Dedifferentiated amniotic fluid mesenchymal stem cell (primary cell): ENCODE results near the gene VCL.

ENCODE experiments used
- DNase-seq: peaks from one replicate; pipeline ENCODE4 v3.0.0-alpha.2; 2016; ENCODE audit errors: extremely low spot score

The VCL gene

GRCh38 chr10:74076961-74077360, 79.0 kb downstream of the VCL start:
- no peak for DNase-seq

DNA sequence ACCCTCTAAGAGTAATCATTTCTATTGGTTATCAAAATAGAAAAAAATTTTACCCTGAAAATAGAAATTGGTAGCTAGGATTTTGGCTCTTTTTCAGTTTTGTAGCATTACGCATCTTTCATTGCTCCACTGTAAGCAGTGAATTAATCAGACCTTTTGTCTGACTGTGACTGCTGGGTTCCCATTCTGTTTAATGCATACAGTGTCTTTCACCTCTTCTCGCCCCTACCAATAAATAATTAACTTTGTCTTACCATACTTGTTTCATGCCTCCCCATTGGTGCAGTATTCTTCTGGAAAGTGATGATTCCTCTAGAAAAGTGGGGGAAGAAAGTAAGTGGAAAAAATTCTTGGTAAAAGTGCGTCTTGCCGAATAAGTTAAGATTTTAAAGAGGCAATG, 79.5 kb downstream of the VCL start:
- no peak for DNase-seq

DNA sequence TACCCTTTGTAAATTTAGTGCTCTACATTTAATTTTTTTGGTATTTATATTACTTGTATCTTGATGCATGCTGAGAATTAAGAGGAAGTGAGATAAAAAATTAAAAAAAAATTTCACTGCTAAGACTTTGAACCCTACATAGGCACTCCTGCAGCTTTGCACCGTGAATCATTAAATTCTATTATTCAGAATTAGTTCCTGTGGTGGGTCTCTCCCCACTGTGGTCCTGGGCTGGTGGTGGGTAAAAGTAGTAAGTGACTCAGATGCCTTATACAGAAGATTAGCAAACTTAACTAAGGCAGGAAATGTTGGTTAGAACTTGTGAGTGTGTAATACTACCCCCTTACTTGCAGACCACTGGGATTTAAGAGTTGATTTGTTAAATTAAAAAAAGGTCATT, 80.1 kb downstream of the VCL start:
- no peak for DNase-seq

DNA sequence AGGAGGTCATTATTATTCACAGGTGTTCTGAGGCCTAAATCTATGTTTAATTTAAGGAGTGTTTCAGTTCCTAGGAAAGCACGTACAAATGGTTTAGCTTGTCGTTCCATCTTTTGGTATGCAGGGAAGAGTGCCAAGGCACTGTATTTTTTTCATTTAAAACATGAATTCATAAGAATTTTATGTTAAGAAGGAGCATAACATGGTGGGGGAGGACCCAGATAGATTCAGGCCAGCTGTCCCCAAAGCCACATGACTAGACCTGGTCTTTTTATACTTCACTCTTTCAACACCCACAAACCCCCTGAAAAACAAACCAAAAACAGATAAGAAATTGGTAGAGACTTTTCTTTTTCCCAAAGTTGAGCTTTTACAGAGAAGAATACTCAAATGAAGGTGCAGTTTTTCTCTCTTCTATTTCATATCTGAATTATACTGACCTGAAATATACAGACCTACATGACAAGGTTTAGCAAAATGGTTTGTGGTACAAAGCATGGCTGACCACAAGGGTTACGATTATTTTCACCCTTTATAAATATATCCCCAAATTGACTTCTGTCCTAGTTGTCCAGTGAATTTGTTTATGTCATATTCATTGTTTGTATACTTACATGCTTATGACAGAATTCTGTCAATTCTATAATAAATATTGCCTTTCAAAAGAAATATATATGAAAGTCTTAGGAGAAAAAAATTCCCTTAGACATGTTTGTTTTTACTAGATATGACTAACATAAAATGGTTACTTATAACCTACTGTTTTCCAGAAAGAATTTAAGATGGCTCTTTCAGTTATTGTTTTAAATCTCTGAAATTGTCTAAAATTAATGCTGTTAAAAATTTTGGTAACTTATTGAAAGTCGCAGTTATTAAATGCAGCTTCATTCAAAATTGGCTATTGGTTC, 81.4 kb downstream of the VCL start:
- no peak for DNase-seq

GRCh38 chr10:74079936-74080590, 82.1 kb downstream of the VCL start:
- no peak for DNase-seq

- DNase-seq = peak; percentile 48
Observed at GRCh38 chr10:74081192-74081803, 83.4 kb downstream of the VCL start.

DNA sequence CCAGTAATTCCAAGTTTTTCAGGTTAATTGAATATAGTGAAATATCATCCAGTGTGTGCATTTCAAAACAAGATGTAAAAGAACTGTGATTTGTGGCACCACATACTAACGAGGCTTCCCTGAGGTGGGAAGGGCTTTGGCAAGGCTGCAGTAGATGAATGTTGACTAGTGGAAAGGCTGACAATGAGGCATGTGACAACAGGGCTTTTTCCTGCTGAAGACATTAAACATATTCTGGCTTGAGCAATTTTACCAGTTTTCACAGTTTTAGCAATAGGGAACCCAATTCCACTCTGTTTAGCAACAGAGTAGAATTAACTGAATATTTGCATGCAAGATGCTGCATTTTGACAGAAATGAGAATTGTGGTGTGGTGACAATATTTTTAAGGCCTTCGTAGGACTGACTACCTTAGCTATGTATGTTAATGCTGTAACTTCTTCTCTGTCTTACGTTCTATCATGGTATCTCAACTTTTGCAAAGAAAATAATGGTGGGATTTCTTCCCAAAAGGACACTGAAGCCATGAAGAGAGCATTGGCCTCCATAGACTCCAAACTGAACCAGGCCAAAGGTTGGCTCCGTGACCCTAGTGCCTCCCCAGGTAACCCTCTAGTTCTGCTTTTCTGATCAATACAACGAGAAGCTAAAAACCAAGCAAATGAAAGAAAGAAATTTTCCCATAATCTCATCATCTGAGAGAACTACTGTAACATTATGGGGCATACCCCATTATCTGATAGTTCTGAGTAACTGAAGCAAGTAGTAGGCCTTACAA, 84.2 kb downstream of the VCL start:
- no peak for DNase-seq

DNA sequence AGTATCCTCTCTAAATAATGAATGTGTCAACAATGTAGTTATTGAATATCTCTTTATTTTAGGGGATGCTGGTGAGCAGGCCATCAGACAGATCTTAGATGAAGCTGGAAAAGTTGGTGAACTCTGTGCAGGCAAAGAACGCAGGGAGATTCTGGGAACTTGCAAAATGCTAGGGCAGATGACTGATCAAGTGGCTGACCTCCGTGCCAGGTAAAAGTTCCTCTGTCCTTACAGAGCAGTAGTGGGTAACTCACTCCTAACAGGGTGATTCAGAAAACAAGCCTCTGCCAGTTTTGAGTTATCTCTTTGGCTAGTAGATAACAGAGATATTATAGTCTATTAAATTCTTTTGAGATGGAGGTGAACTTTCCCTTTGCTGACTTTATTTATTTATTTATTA, 85.4 kb downstream of the VCL start:
- DNase-seq = no peak

GRCh38 chr10:74084955-74085354, 87.0 kb downstream of the VCL start:
- DNase-seq = no peak

DNA sequence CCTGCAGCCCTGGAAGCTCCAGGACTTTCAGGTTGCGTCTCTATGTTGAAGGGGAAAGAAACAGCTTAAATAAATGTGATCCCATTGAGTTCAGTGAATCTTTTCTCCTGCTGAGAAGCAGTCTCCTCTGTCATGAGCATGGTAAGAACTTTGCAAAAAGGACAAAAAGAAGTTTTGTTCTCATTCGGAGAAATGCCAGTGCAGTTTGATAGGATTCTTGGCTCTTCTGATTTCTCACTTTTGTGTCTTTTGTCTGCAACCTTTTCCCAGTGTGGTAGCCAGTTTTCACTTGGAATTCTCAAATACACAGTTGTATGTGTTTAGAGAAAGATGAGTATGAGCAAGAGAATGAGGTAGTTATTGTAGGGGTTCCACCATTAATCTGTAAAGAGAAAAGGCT, 88.4 kb downstream of the VCL start:
- DNase-seq = no peak

- DNase-seq = no peak
Observed at GRCh38 chr10:74088722-74089121, 90.8 kb downstream of the VCL start.

DNA sequence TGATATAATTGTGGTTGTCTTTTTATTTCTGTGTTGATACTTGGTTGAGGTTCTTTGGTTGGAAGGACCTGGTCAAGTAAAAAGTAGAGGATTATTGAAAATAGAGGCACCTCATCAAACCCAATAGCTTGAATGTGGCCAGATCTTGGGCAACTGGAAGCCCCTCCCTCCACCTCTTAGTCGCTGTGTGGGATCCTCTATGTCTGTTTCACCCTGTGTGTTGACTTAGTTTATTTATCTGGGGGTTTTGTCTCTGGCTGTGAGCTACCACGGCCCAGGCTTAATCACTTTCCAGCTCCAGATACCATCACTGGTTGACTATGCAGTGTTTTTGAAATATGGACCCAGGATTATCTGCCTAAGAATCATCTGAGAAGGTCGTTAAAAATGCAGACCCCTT, 94.5 kb downstream of the VCL start:
- no peak for DNase-seq

DNA sequence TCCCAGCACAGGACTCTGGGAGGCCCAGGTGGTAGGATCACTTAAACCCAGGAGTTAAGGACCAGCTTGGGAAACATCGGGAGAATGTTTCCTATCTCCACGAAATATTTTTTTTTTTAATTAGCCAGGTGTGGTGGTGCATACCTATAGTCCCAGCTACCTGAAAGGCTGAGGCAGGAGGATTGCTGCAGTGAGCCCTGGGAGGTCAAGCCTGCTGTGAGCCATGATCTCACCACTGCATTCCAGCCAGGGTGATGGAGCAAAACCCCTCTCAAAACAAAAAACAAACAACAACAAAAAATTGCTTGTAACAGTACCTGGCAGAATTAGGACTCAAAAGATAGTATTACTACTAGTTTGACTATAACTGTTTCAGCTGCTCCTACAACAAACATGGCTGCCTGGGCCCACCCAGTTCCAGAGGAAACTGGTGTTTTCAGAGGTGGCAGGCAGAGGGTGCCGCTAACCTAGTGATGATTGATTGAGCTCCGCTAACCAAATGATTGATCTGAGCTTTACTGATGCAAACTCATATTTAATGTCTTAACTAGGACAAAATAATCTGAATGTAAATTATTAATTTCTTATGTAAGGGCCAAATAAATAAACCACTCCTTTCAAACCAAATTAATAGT, 95.7 kb downstream of the VCL start:
- DNase-seq = no peak

DNA sequence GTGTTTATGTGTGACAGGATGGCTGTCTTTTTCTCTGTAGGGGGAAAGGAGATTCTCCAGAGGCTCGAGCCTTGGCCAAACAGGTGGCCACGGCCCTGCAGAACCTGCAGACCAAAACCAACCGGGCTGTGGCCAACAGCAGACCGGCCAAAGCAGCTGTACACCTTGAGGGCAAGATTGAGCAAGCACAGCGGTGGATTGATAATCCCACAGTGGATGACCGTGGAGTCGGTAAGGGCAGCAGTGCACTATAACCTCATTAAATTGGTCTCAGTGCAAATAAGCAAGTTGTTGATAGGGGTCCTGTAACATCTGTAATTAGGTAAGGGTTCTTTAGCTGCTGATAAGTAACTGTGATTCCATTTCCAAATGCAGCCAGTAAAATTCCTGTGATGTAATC, 96.3 kb downstream of the VCL start:
- no peak for DNase-seq

- DNase-seq = no peak
Observed at GRCh38 chr10:74096777-74097176, 98.9 kb downstream of the VCL start.

- no peak for DNase-seq
Observed at GRCh38 chr10:74097776-74098175, 99.9 kb downstream of the VCL start.

DNA sequence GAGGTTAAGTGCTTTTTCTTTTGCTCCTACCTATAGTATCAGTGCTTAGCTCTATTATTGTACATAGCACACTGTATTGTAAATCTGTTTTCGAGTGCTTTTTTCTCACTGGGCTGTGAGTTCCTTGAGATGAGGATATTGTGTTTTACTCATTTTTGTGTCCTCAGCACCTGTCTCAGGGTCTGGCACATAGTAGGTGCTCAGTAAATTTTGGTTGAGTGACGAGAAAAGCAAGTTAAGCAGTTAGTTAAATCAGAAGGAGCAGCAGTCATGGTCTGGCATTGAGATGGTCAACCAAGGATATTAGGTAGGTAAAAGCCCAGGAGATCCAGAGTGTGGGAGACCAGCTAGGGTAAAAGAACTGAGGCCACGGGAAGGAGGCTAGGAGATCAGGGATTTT, 101.5 kb downstream of the VCL start:
- DNase-seq = no peak

GRCh38 chr10:74099836-74100235, 101.9 kb downstream of the VCL start:
- DNase-seq = no peak

- no peak for DNase-seq
Observed at GRCh38 chr10:74103560-74104258, 105.8 kb downstream of the VCL start.

- DNase-seq = no peak
Observed at GRCh38 chr10:74104480-74104879, 106.6 kb downstream of the VCL start.

DNA sequence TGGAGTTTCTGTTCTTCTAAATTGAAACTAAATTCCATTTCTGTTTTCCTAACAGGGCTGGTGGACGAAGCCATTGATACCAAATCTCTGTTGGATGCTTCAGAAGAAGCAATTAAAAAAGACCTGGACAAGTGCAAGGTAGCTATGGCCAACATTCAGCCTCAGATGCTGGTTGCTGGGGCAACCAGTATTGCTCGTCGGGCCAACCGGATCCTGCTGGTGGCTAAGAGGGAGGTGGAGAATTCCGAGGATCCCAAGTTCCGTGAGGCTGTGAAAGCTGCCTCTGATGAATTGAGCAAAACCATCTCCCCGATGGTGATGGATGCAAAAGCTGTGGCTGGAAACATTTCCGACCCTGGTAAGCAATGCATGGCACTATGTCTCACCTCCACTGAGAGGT, 107.1 kb downstream of the VCL start:
- DNase-seq = no peak
